AG04449 (cell line): ENCODE measurements around the gene PAM.

Experiments
- CTCF ChIA-PET: fragments of 350-600 bp; formaldehyde crosslinking; extraction: SDS; loops from one replicate; lab custom pipeline; 2021; ENCODE audit warnings: antibody characterized with exemption; lab: Yijun Ruan, JAX
- POLR2A ChIA-PET: fragments of 400-600, 350-600 bp; formaldehyde crosslinking; extraction: SDS; loops from one replicate; lab custom pipeline; 2020; ENCODE audit warnings: antibody characterized with exemption, inconsistent platforms; lab: Yijun Ruan, JAX
- DNase-seq: peaks from one replicate; pipeline ENCODE4 v3.0.0-alpha.2; 2010; ENCODE audit warnings: low read depth, low spot score
- H3K4me3 ChIP-seq: 2 replicates; pipeline ENCODE4 v1.5.1; 2011; ENCODE audit warnings: low read depth, mild to moderate bottlenecking, control low read depth, low read length
- CTCF ChIP-seq: IDR thresholded peaks from one replicate; pipeline ENCODE4 v1.5.1; 2011; ENCODE audit warnings: mild to moderate bottlenecking, moderate library complexity, low read length, control low read depth, inconsistent platforms; ENCODE audit not compliant: insufficient read depth; ENCODE audit errors: missing control alignments

The PAM gene

DNA sequence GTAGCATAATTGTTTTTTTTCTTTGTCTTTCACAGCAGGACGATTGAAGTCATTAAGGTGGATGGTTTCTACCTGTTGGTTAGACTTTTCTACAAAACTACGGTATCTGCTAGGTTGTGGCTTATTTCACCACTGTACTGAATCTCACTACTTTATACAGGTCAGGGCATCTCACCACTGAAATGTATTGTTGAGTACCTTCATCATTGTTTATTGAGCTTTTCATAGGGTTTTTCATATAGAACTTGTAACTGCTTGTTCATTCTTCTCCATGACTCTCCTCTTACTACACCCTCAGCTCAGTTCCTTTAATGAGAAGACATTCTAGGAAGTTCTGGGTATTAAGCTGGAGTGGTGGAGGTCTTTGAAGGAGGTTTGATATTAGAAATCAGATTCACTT, 75.1 kb downstream of the PAM start:
- no peak for DNase-seq
- no peak for TF ChIP-seq CTCF
- POLR2A ChIA-PET: no interaction called here
- H3K4me3 ChIP-seq: no peak overlapping the region
- CTCF ChIA-PET: interaction anchor here (1.4 kb wide), 1 partner anchor 9 kb away, joined by 3 read pairs; no protein-coding TSS in a partner anchor

DNA sequence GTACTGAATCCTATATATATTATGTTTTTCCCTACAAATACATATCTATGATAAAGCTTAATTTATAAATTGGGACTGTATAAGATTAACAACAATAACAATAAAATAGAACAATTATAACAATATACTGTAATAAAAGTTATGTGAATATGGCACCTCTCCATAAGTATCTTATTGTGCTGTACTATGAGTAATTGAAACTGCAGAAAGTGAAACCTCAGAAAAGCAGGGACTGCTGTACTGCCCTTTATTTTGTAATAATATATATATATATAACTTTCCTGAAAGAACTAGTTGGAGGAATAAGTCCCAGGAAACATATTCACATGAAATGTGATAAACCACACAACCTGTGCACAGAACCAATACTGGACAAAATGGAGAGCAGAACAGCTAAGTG, 77.3 kb downstream of the PAM start:
- POLR2A ChIA-PET: no interaction called here
- no peak for DNase-seq
- no peak overlapping the region for H3K4me3 ChIP-seq
- no peak for TF ChIP-seq CTCF
- CTCF ChIA-PET: interaction anchor here (1.6 kb wide), 1 partner anchor 7 kb away, joined by 5 read pairs; no protein-coding TSS in a partner anchor

GRCh38 chr5:102833146-102833545, 78.0 kb downstream of the PAM start:
- no peak overlapping the region for H3K4me3 ChIP-seq
- TF ChIP-seq CTCF: no peak
- DNase-seq: no peak
- POLR2A ChIA-PET: no interaction called here
- CTCF ChIA-PET: interaction anchor here (1.6 kb wide), 1 partner anchor 8 kb away, joined by 5 read pairs; no protein-coding TSS in a partner anchor

GRCh38 chr5:102834438-102834964, 79.4 kb downstream of the PAM start:
- H3K4me3 ChIP-seq: no peak overlapping the region
- ChIA-PET CTCF (no interaction called here), POLR2A (no interaction called here)
- TF ChIP-seq CTCF: no peak
- DNase-seq: no peak

DNA sequence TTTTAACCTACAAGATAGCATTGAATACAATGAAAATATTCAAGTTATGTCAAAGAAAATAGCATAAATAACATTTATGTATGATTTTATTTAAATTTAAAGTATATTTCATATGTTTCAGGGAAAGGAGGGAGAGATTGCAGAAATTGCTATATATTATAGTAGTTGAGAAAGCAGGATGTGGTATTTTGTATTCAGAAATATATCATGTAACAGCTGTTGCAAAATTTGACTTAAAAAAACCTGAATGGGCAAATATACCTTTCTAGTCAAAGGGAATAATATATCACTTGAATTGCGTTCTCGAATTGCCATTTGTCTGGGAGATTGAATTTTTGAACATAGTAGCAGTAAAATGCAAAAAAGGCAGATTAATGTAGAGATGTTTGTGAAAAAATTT, 80.6 kb downstream of the PAM start:
- ChIA-PET POLR2A (no interaction called here), CTCF (no interaction called here)
- no peak for DNase-seq
- TF ChIP-seq CTCF: no peak
- no peak overlapping the region for H3K4me3 ChIP-seq

GRCh38 chr5:102841021-102841420, 85.9 kb downstream of the PAM start:
- DNase-seq: no peak
- TF ChIP-seq CTCF: no peak
- H3K4me3 ChIP-seq: no peak overlapping the region
- ChIA-PET POLR2A (no interaction called here), CTCF (interaction anchor here (1.1 kb wide), 1 partner anchor 60 kb away, joined by 3 read pairs; no protein-coding TSS in a partner anchor)
